HG03439 (cell line): Measurements from ENCODE around the gene PSD4.
A peak's percentile ranks its signal among the peaks of the same experiment; 100 is the strongest.

ENCODE experiments used
- ATAC-seq: cut with Tn5 transposase; IDR thresholded peaks from one replicate; pipeline ENCODE4 v1.9.1; 2021; ENCODE audit warnings: mild to moderate bottlenecking, moderate library complexity; ENCODE audit not compliant: unreplicated experiment

Gene PSD4

GRCh38 chr2:113183264-113183663 lies 9.5 kb downstream of the PSD4 start:
- ATAC-seq: no peak

DNA sequence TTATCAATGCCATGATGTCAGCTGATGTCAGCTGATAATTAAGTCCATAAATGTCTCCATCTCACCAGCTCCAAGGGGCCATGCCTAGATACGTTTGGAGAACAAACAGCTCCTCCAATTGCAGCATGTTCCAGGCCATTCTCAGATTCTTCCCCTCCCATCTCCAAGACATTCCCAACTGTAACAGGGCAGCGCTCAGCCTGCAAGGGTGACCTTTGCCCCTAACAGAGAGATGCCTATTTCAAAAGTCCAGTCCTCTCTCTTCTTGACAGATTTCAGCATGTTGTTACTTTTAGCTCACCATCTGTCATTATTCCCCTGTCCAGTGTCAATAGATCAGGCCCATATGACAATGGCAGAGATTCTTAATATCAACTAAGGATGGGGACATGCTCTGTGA lies 9.9 kb downstream of the PSD4 start:
- no peak for ATAC-seq

DNA sequence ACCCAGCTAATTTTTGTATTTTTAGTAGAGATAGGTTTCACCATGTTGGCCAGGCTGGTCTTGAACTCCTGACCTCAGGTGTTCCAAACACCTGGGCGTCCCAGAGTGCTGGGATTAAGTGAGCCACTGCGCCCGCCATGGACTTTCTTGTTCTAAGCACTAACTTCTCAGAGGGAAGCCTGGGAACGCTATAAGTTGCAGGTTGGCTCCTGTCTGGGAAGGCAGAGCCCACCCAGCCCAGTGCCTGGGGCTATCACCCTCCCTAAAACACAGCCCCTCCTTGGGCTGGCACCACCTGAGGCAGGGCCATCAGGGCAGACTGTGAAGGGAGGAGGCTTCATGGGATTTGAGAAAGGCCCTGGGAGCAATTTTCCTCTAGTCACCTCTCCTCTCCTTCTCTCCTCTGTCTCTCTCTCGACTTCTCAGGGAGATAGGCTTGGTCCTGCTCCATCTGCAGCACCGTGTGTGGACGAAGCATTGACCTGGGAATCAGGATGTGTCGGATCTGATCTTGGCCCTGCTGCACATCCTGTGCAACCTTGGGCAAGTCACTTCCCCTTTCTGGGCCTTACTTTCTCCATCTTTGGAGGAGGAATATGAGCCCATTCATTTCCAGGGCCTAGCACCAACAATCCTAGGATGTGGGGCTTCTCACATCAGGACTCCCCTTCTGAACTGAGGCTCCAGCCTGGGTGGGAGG lies 10.9 kb downstream of the PSD4 start:
- ATAC-seq: no peak

DNA sequence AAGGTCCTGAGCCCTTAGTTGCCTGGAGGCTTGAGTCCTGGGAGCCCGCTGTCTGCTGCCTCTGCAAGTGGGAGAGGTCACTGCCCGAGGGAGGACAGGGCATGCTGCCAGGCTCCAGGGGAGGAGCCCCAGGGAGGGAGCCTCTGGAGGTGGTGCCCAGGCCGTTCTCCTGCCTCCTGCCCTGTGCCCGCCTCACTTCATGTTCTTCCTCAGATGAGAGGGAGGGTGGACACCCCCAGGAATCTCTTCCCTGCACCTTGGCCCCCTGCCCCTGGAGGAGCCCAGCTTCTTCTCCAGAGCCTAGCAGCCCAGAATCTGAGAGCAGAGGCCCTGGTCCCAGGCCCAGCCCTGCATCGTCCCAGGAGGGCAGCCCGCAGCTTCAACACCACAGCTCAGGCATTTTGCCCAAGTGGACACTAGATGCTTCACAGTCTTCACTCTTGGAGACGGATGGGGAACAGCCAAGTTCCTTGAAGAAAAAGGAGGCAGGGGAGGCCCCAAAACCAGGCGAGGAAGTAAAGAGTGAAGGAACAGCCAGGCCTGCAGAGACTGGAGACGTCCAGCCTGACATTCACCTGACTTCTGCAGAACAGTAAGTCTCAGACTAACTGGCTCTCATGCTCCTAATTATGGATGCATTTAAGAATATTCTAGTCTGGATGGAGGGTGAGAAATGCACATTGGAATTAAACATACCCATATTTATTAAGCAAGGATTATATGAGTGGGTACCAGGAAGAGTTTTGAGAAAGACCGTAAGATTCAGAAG lies 12.1 kb downstream of the PSD4 start:
- no peak for ATAC-seq

- ATAC-seq: no peak
These were observed 12.6 kb downstream of the PSD4 start for GRCh38 chr2:113186433-113186796.

DNA sequence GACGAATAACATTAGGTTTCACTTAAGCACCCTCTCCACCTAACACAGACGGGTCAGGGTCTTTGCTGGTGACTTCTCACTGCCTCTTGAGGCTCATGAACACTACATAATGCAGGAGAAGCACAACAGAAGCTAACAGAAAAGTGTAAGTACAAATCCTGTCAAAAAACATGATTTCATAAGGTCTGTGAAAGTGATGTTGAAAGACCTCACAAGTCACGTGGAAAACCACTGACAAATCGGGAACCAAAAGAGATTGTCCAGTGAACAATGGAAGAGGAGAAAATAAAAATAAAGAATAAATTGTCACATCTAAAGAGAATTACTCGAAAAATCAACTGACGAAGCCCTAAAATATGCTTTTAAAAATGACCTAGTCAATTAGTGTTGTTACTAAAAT lies 14.0 kb downstream of the PSD4 start:
- no peak for ATAC-seq

GRCh38 chr2:113190871-113191270 lies 17.1 kb downstream of the PSD4 start:
- no peak for ATAC-seq

- no peak for ATAC-seq
These were observed 18.8 kb downstream of the PSD4 start for GRCh38 chr2:113192459-113193100.

DNA sequence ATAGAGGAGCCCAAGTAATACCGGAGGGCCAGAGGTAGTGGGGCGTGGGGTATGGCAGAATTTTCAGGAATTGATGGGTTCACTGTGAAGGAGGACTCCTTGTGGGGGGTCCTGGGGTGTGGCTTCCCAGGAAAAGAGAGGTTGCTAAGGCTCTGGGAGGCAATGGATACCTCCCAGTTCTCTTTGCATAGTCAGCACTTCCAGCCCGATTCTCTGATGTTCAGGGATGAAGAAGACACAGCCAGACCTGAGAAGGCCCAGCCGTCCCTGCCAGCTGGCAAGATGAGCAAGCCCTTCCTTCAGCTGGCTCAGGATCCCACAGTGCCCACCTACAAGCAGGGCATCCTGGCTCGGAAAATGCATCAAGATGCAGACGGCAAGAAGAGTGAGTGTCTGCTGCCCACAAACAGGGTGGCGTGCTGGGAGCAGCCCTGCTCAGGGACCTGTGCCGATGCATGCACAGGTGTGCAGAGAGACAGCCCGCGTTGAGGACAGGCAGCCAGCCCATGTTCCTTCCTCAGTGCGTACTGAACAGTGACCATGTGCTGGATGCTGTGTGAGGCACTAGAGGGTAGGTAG lies 22.2 kb downstream of the PSD4 start:
- no peak for ATAC-seq

GRCh38 chr2:113196839-113197238 lies 23.1 kb downstream of the PSD4 start:
- ATAC-seq: no peak

- ATAC-seq: no peak
These were observed 23.7 kb downstream of the PSD4 start for GRCh38 chr2:113197347-113198047.

GRCh38 chr2:113198048-113198789 lies 24.4 kb downstream of the PSD4 start:
- no peak for ATAC-seq

GRCh38 chr2:113198790-113199612 lies 25.2 kb downstream of the PSD4 start:
- ATAC-seq: peak; percentile 63

DNA sequence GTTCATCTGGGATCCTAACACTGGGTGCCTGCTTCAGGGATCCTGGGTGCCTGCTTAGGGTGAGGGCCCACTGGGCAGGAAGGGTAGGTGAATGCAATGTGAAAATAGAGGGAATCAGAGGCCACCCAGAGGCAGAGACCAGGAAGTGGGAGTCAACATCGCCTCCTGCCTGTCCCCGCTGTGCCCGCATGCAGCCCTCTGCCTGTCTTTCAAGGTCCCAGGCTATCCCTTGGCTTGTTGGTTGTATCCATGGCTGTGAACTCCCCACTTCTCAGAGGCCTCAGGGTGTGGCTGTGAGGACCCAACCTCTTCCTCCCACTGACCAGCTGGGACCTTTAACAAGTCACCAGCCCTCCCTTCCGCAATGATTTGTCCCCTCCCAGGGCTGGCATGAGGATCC lies 26.5 kb downstream of the PSD4 start:
- no peak for ATAC-seq

DNA sequence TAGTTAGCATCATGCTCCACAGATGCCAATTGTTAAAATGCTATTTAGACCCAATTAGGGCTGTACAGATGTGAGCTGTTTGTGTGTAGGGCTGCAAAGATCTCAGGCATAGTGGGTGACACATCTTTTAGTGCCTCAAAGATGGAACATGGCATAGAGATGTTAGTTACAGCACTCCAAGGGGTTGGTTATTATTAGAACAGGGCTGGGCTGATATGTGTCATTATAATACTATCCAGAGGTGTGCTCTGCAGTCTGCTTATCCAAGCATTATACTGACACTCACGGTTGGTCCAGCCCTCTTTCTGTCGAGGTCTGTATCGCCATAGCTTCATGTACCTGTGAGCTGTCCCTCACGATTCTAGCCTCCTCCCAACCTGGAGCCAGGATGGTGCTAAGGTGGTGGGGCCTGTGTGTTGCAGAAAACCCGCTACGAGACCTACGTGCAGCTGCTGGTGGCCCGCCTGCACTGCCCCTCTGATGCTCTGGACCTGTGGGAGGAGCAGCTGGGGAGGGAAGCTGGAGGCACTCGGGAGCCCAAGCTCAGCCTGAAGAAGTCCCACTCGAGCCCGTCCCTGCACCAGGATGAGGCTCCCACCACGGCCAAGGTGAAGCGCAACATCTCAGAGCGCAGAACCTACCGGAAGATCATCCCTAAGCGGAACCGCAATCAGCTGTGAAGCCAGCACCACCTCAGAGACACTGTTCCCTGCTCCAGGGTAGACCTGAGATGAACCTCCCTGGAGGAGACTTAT lies 27.1 kb downstream of the PSD4 start:
- ATAC-seq: no peak

DNA sequence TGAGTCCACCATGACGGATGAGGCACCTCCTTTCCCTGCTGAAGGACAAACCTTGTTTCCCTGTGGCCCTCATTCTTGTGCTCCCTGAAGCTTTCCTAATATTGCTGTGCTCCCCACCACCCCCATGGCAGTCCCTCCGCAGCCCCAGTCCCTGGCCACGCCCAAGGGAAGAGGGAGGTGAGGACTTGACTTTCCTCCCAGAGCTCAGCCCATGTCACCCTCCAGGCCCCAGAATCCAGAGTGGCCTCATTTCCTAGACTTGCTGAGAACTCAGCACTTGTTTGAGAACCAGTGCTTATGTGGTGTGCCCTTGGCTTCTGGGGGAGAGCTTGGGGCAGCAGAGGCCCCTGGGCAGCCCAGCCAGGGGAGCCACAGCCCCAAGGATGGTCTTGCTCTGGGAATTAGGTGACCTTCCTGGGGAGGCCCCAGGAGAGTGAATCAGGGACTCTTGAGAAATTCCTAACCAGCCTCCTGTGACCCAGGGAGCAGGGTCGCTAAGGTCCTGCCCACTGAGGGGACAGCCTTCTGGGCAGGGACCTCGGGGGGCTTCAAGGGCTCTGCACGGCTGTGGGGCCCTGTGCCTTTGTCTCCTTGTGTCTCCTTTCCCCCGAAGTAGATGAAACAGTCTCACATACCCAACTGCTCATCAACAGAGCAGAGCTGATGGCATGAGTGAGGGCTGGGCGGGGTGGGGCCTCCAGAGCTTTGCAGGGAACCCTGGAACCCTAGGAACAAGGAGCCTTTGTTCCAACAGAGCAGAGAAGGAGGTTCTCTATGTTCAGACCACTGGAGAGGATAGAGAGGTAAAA lies 27.9 kb downstream of the PSD4 start:
- ATAC-seq: no peak

GRCh38 chr2:113202305-113203216 lies 28.8 kb downstream of the PSD4 start:
- no peak for ATAC-seq
